ENCODE measurements around the gene OR9A4. TPM values are rescaled to one million over a fixed set of nuclear protein-coding genes. Genes with fewer than 3 reads are reported as not detected.
"Not testable (repeated sequence)": the region's sequence is repeated elsewhere in the genome, so short reads cannot be mapped to it uniquely, and the experiment has no call there.

OR9A4 gene
- total RNA-seq, 1 donor from 2014 or later: not detected

DNA sequence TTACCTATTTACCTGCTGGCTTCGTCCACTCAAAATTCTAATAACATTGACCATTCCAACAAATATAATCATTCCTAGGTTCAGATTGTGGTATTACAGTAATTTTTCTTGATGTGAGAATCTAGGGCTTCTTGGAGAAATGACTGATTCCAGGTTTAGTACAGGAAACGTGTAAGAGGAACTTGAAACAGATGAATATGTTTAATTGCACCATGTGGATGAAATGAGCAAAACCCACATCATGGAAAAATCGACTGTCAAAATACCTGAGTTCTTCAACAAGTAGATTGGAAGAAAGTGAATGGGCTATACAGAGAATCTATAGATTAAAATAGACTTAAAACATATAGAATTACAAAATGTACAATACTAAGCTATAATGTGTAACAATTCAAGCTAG is 24.9 kb upstream of the OR9A4 start:
- H3K27ac Mint-ChIP-seq (ENCODE audit: unreplicated experiment): no peak overlapping the region

DNA sequence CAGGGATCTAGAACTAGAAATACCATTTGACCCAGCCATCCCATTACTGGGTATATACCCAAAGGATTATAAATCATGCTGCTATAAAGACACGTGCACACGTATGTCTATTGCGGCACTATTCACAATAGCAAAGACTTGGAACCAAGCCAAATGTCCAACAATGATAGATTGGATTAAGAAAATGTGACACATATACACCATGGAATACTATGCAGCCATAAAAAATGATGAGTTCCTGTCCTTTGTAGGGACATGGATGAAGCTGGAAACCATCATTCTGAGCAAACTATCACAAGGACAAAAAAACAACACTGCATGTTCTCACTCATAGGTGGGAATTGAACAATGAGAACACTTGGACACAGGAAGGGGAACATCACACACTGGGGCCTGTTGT is 16.8 kb upstream of the OR9A4 start:
- not testable (repeated sequence) for H3K9me3 Mint-ChIP-seq (ENCODE audit: unreplicated experiment); H3K27me3 Mint-ChIP-seq (ENCODE audit: unreplicated experiment); H3K36me3 Mint-ChIP-seq (ENCODE audit: low read depth, unreplicated experiment); H3K4me1 Mint-ChIP-seq (ENCODE audit: unreplicated experiment); H3K4me3 Mint-ChIP-seq (ENCODE audit: unreplicated experiment); DNase-seq (ENCODE audit: low spot score); H3K27ac Mint-ChIP-seq (ENCODE audit: unreplicated experiment)

More for the DNA sequence above, 24.9 kb upstream of the OR9A4 start:
- no peaks in the 10 kb centered on the region for H3K36me3 Mint-ChIP-seq (ENCODE audit: low read depth, unreplicated experiment)
- H3K4me3 Mint-ChIP-seq (ENCODE audit: unreplicated experiment): no peak overlapping the region
- no peak for DNase-seq (ENCODE audit: low spot score)
- H3K27me3 Mint-ChIP-seq (ENCODE audit: unreplicated experiment): no peaks in the 10 kb centered on the region
- TF ChIP-seq, protein P1, sequence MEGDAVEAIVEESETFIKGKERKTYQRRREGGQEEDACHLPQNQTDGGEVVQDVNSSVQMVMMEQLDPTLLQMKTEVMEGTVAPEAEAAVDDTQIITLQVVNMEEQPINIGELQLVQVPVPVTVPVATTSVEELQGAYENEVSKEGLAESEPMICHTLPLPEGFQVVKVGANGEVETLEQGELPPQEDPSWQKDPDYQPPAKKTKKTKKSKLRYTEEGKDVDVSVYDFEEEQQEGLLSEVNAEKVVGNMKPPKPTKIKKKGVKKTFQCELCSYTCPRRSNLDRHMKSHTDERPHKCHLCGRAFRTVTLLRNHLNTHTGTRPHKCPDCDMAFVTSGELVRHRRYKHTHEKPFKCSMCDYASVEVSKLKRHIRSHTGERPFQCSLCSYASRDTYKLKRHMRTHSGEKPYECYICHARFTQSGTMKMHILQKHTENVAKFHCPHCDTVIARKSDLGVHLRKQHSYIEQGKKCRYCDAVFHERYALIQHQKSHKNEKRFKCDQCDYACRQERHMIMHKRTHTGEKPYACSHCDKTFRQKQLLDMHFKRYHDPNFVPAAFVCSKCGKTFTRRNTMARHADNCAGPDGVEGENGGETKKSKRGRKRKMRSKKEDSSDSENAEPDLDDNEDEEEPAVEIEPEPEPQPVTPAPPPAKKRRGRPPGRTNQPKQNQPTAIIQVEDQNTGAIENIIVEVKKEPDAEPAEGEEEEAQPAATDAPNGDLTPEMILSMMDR (IDR thresholded peaks at IDR 0.05; ENCODE audit: unreplicated experiment): no peak
- H3K9me3 Mint-ChIP-seq (ENCODE audit: unreplicated experiment): no peaks in the 10 kb centered on the region
- H3K4me1 Mint-ChIP-seq (ENCODE audit: unreplicated experiment): no peaks in the 10 kb centered on the region

DNA sequence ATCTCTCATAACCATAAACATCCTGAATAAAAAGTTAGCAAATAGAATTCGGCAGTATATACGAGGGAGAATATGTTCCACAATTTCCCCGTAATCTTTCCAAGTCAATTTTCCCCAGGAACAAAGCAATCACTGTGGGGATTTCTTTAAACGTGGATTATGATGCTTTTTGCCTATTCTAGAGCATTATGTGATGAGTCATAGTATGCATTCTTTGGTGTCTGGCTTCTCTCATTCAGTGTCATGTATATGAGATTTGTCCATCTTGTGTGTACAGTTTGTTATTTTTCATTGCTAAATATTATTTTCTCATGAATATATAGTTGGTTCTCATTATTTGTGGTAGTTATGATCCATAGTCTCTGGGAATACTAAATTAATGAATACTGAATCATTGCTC is 9.9 kb upstream of the OR9A4 start:
- Mint-ChIP-seq H3K36me3 (ENCODE audit: low read depth, unreplicated experiment) (no peaks in the 10 kb centered on the region), H3K27ac (ENCODE audit: unreplicated experiment) (no peak overlapping the region), H3K27me3 (ENCODE audit: unreplicated experiment) (no peaks in the 10 kb centered on the region), H3K4me3 (ENCODE audit: unreplicated experiment) (no peak overlapping the region), H3K4me1 (ENCODE audit: unreplicated experiment) (no peaks in the 10 kb centered on the region), H3K9me3 (ENCODE audit: unreplicated experiment) (no peaks in the 10 kb centered on the region)
- TF ChIP-seq, protein P1 (IDR thresholded peaks at IDR 0.05; ENCODE audit: unreplicated experiment): no peak
- no peak for DNase-seq (ENCODE audit: low spot score)

DNA sequence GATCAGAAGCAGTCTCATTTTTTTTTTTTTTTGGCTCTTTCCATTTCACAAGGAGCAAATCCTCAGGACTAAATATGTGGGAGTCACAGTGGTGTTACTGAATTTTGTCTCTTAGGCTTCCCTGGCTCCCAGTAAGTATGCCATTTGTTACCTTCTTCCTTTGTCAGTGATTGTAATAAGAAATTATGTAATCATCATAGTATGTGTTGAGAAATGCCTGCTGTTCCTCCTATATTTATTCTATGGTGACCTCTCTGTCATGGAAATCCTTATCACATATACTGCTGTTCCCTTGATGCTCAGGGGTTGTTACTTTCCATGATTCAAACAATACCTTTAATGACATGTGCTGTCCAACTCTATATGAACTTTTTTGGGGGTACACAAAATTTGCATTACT is 4.8 kb upstream of the OR9A4 start:
- no peak for DNase-seq (ENCODE audit: low spot score)
- H3K27ac Mint-ChIP-seq (ENCODE audit: unreplicated experiment): no peak overlapping the region
- TF ChIP-seq, protein P1 (IDR thresholded peaks at IDR 0.05; ENCODE audit: unreplicated experiment): no peak
- H3K36me3 Mint-ChIP-seq (ENCODE audit: low read depth, unreplicated experiment): no peaks in the 10 kb centered on the region
- H3K9me3 Mint-ChIP-seq (ENCODE audit: unreplicated experiment): no peaks in the 10 kb centered on the region
- no peaks in the 10 kb centered on the region for H3K4me1 Mint-ChIP-seq (ENCODE audit: unreplicated experiment)
- H3K27me3 Mint-ChIP-seq (ENCODE audit: unreplicated experiment): no peaks in the 10 kb centered on the region
- H3K4me3 Mint-ChIP-seq (ENCODE audit: unreplicated experiment): no peak overlapping the region

DNA sequence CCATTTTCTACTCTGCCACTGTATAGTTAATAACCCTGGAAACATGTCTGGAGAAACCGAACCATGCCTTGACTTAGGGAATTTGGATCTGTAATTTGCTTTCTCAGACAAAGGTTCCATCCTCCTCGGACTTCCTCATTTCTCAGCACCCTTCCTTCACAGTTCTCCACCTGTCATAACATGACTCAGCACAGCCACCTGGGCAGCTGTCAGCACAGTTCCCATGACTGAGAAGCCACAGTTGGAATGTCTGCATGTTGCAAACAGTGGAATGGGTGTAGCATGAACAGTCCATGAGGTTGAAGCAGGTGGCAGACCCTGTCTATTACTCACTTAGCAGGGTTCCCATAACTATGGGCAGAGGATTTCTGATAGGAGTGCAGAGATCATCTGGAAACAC is 634 bp upstream of the OR9A4 start:
- Mint-ChIP-seq H3K9me3 (ENCODE audit: unreplicated experiment) (no peaks in the 10 kb centered on the region), H3K4me3 (ENCODE audit: unreplicated experiment) (no peak overlapping the region), H3K36me3 (ENCODE audit: low read depth, unreplicated experiment) (no peaks in the 10 kb centered on the region), H3K4me1 (ENCODE audit: unreplicated experiment) (no peaks in the 10 kb centered on the region), H3K27ac (ENCODE audit: unreplicated experiment) (no peak overlapping the region), H3K27me3 (ENCODE audit: unreplicated experiment) (no peaks in the 10 kb centered on the region)
- DNase-seq (ENCODE audit: low spot score): no peak
- TF ChIP-seq, protein P1 (IDR thresholded peaks at IDR 0.05; ENCODE audit: unreplicated experiment): no peak

DNA sequence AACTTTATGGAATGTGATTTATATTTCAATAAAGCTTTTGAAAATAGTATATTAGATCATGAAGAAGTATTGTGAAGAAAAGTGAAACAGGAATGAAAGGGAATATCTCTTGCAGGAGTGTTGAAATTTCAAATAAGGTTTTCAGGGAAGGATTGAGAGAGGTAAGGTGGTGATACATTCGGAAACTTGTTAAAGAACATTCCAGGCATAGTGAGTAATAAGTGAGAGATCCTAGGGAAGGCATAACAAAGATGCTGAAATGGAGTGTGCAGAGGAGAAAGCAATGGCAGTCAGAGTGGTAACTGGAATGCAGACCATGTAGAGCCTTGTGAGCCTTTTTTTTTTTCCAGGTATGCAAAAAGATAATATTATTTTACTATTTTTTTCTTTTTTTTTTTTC is 4.1 kb downstream of the OR9A4 start:
- DNase-seq (ENCODE audit: low spot score): no peak
- TF ChIP-seq, protein P1 (IDR thresholded peaks at IDR 0.05; ENCODE audit: unreplicated experiment): no peak
- no peaks in the 10 kb centered on the region for H3K9me3 Mint-ChIP-seq (ENCODE audit: unreplicated experiment)
- H3K36me3 Mint-ChIP-seq (ENCODE audit: low read depth, unreplicated experiment): no peaks in the 10 kb centered on the region
- no peaks in the 10 kb centered on the region for H3K4me1 Mint-ChIP-seq (ENCODE audit: unreplicated experiment)
- H3K27me3 Mint-ChIP-seq (ENCODE audit: unreplicated experiment): no peaks in the 10 kb centered on the region
- H3K4me3 Mint-ChIP-seq (ENCODE audit: unreplicated experiment): no peak overlapping the region
- no peak overlapping the region for H3K27ac Mint-ChIP-seq (ENCODE audit: unreplicated experiment)
